GM12878 (cell line): ENCODE results near the gene KCNMB2. TPM values are rescaled to one million over a fixed set of nuclear protein-coding genes. Genes with fewer than 3 reads are reported as not detected.

Experiments
- ATAC-seq: fragments of 200-7000 bp; cut with Tn5 transposase; 3 replicates; pipeline ENCODE4 v1.9.1; 2020; ENCODE audit warnings: mild to moderate bottlenecking, moderate library complexity
- BruUV-seq: library from RNA; stranded (reverse); fragments of 400-500 nt; replicated peaks from 2 replicates; lab custom pipeline; 2021; lab: Mats Ljungman, UMichigan
- CTCF ChIA-PET: fragments of 300-600 bp; sonication (Branson Sonifier 250); formaldehyde crosslinking; extraction: SDS; loops from one replicate; lab custom pipeline; 2021; ENCODE audit warnings: inconsistent platforms; lab: Yijun Ruan, JAX
- POLR2A ChIA-PET: fragments of 350-600 bp; formaldehyde crosslinking; extraction: SDS; loops from one replicate; lab custom pipeline; 2021; ENCODE audit warnings: inconsistent platforms; lab: Charles Lee
- RAD21 ChIA-PET: fragments of 300-600 bp; sonication (Branson Sonifier 250); formaldehyde crosslinking; loops from one replicate; lab custom pipeline; 2023; ENCODE audit warnings: antibody characterized with exemption; ENCODE audit not compliant: unreplicated experiment; lab: Charles Lee
- SMC1A ChIA-PET: fragments of 300-600 bp; sonication (Branson Sonifier 250); formaldehyde crosslinking; loops from one replicate; lab custom pipeline; 2023; ENCODE audit not compliant: unreplicated experiment, uncharacterized antibody; lab: Charles Lee
- DNase-seq: peaks from one replicate; pipeline ENCODE4 v3.0.0-alpha.2; 2011; ENCODE audit warnings: low read depth, low spot score
- FAIRE-seq: peaks from 3 replicates; lab custom pipeline; 2011; peaks lifted over from hg19 to GRCh38; lab: Jason Lieb, UNC
- H2AFZ ChIP-seq: 2 replicates; pipeline ENCODE4 v1.6.0; 2011; ENCODE audit warnings: low read depth, low read length, control low read depth; ENCODE audit not compliant: control insufficient read depth
- H3K27ac ChIP-seq: 2 replicates; pipeline ENCODE4 v1.5.1; 2011; ENCODE audit warnings: control low read depth; ENCODE audit not compliant: control insufficient read depth, insufficient read depth
- H3K27me3 ChIP-seq, 2 experiments: replicated peaks in 1 of 2; 2 replicates each; pipeline versions ENCODE4 v1.6.0 to v1.6.1; 2011; ENCODE audit warnings: low read length in 1 of 2; ENCODE audit not compliant: control insufficient read depth in 2 of 2, insufficient read depth in 2 of 2
- H3K36me3 ChIP-seq, 2 experiments: 2 replicates each; pipeline ENCODE4 v1.5.1; 2011; ENCODE audit warnings: low read length in 1 of 2; ENCODE audit not compliant: control insufficient read depth in 2 of 2, insufficient read depth in 2 of 2
- H3K4me1 ChIP-seq: 2 replicates; pipeline ENCODE4 v1.6.1; 2011; ENCODE audit warnings: mild to moderate bottlenecking, low read length, moderate library complexity, mixed read lengths; ENCODE audit not compliant: control insufficient read depth, insufficient read depth
- H3K4me2 ChIP-seq: 2 replicates; pipeline ENCODE4 v1.6.0; 2011; ENCODE audit warnings: control low read depth; ENCODE audit not compliant: control insufficient read depth, insufficient read depth
- H3K4me3 ChIP-seq: fragments of 200-600 bp; sonication (generic); 2 replicates; pipeline ENCODE4 v1.5.1; 2016
- H3K79me2 ChIP-seq: 2 replicates; pipeline ENCODE4 v1.6.0; 2011; ENCODE audit warnings: low read length; ENCODE audit not compliant: control insufficient read depth, insufficient read depth
- H3K9ac ChIP-seq: 2 replicates; pipeline ENCODE4 v1.8.0; 2011; ENCODE audit warnings: low read length, control low read depth, mixed read lengths; ENCODE audit not compliant: control insufficient read depth, insufficient read depth
- H3K9me3 ChIP-seq: replicated peaks from 3 replicates; pipeline ENCODE4 v1.5.1; 2011; ENCODE audit warnings: mild to moderate bottlenecking, low read length; ENCODE audit not compliant: control insufficient read depth, insufficient read depth
- H4K20me1 ChIP-seq: 2 replicates; pipeline ENCODE4 v1.6.0; 2011; ENCODE audit not compliant: control insufficient read depth, insufficient read depth
- BHLHE40 ChIP-seq, 2 experiments: fragments of 450-650 bp in 1 of 2; IDR thresholded peaks; 2 replicates each; pipeline ENCODE4 v1.6.1; 2011 to 2017; ENCODE audit warnings: low read depth in 2 of 2, borderline replicate concordance in 1 of 2, improper control_type of control experiment in 1 of 2, low read length in 1 of 2, mild to moderate bottlenecking in 1 of 2
- BMI1 ChIP-seq: fragments of 450-650 bp; IDR thresholded peaks from 2 replicates; pipeline ENCODE4 v1.6.1; 2016; ENCODE audit warnings: mild to moderate bottlenecking, moderate library complexity, borderline replicate concordance
- CHD2 ChIP-seq: IDR thresholded peaks from 2 replicates; pipeline ENCODE4 v1.6.1; 2011; ENCODE audit warnings: low read depth, low read length, improper control_type of control experiment, borderline replicate concordance
- RAD51 ChIP-seq: fragments of 450-650 bp; IDR thresholded peaks from 2 replicates; pipeline ENCODE4 v1.6.1; 2016; ENCODE audit warnings: moderate library complexity, mild to moderate bottlenecking, inconsistent platforms
- SUPT20H ChIP-seq: IDR thresholded peaks from 2 replicates; pipeline ENCODE4 v1.6.1; 2011; ENCODE audit warnings: low read depth, mild to moderate bottlenecking, low read length, moderate library complexity, borderline replicate concordance; ENCODE audit not compliant: control insufficient read depth
- in situ Hi-C: fragments of 300-500 bp; cut with MboI; formaldehyde crosslinking; loops from 9 replicates; pipeline ENCODE4 v1.14.3; 2018; ENCODE audit warnings: mixed read lengths
- intact Hi-C: fragments of 100-400 bp; cut with micrococcal nuclease; formaldehyde crosslinking; loops from one replicate; pipeline ENCODE4 v1.14.2; 2022; ENCODE audit not compliant: unreplicated experiment
- polyA plus RNA-seq, 11 experiments: library from polyadenylated mRNA; depleted of rRNA in 4 of 11; unstranded in 6 of 11; stranded (reverse) in 5 of 11; fragments of >200 nt; fragmentation: Nextera tagmentation in 4 of 11; fragmentation: Illumina TruSeq in 1 of 11; extraction: Ambion mirVana in 4 of 11; extraction: Trizol in 1 of 11; gene quantifications; 1 replicate in 1 of 11; 2 replicates in 10 of 11; pipeline versions ENCODE4 v1.2.1 to v1.2.3, GENCODE V29; 2011 to 2016; ENCODE audit warnings: inconsistent platforms in 2 of 11, missing spikeins in 2 of 11, low read depth in 1 of 11
- total RNA-seq, 4 experiments: library from RNA; depleted of rRNA in 3 of 4; stranded (reverse); fragments of >200 nt in 3 of 4; fragmentation: Illumina TruSeq in 1 of 4; extraction: Trizol in 1 of 4; gene quantifications; 2 replicates each; pipeline versions ENCODE4 v1.2.1 to v1.2.3, GENCODE V29; 2013 to 2021
- TF ChIP-seq, protein P1 (sequence below): fragments of 450-650 bp; formaldehyde crosslinking; IDR thresholded peaks from 2 replicates; pipeline ENCODE4 v1.4.0; 2022; ENCODE audit warnings: mild to moderate bottlenecking, moderate library complexity
- TF ChIP-seq, protein P2 (sequence below): IDR thresholded peaks from 2 replicates; pipeline ENCODE4 v1.6.1; 2012; ENCODE audit warnings: low read depth, low read length, improper control_type of control experiment
- TF ChIP-seq, protein P3 (sequence below): fragments of 450-650 bp; IDR thresholded peaks from 2 replicates; pipeline ENCODE4 v1.6.1; 2018; ENCODE audit warnings: borderline replicate concordance, mild to moderate bottlenecking; ENCODE audit not compliant: partially characterized antibody

KCNMB2 gene
- total and polyA plus RNA-seq, 10 of the 15 experiments (the other 5 are each of a cell fraction or from before 2014, with no cell fraction given) = 0.22 to 18.8 (median 11.0) TPM

DNA sequence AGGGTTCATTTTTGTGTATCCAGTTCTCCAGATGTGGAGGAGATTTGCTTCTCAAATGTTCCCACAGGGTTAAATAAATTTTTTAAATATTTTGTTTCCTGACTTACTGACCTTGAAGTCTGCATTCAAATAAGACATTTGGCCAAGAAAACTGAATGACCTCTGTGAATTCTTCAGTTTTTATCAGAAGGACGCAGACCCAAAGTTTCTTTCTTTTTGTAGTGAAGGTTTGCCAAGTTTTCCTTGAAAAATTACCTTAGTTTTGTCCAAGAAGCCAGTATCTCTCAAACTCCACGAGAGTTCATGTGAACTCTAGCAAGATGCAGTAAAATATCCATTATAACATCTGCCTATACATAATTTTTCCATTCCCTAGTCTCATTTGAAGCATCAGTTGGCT lies 332.4 kb downstream of the KCNMB2 start (continued):
- TF ChIP-seq, protein P1, sequence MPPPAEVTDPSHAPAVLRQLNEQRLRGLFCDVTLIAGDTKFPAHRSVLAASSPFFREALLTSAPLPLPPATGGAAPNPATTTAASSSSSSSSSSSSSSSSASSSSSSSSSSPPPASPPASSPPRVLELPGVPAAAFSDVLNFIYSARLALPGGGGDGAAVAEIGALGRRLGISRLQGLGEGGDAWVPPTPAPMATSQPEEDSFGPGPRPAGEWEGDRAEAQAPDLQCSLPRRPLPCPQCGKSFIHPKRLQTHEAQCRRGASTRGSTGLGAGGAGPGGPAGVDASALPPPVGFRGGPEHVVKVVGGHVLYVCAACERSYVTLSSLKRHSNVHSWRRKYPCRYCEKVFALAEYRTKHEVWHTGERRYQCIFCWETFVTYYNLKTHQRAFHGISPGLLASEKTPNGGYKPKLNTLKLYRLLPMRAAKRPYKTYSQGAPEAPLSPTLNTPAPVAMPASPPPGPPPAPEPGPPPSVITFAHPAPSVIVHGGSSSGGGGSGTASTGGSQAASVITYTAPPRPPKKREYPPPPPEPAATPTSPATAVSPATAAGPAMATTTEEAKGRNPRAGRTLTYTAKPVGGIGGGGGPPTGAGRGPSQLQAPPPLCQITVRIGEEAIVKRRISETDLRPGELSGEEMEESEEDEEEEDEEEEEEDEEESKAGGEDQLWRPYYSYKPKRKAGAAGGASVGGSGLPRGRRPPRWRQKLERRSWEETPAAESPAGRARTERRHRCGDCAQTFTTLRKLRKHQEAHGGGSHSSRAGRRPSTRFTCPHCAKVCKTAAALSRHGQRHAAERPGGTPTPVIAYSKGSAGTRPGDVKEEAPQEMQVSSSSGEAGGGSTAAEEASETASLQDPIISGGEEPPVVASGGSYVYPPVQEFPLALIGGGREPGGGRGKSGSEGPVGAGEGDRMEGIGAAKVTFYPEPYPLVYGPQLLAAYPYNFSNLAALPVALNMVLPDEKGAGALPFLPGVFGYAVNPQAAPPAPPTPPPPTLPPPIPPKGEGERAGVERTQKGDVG (CRISPR knock-in tag) = no peak
- TF ChIP-seq, protein P2, sequence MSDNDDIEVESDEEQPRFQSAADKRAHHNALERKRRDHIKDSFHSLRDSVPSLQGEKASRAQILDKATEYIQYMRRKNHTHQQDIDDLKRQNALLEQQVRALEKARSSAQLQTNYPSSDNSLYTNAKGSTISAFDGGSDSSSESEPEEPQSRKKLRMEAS = no peak
- no peak for TF ChIP-seq CHD2
- TF ChIP-seq BMI1 = no peak

DNA sequence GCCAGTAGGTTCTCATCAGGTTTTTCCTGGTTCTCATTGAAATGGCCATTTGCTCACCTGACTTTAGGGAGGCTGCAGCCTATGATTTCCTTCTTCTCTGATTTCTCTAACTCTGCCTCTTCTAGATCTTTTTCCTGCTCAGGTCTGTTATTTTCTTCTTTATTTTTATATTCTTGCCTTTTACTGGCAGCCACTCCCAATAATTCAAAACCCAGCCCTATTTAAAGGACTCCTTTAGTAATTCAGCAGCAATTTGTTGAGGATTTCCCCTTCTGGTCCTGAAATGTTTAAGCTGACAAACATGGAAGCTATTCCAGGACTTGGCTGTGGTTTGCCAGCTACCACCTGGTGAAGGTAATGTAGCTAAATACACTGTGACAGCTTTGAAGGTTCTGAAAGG lies 333.8 kb downstream of the KCNMB2 start:
- no peaks in the 10 kb centered on the region for H3K79me2 ChIP-seq
- in situ Hi-C loops (no loop called here), intact Hi-C loops (no loop called here)
- DNase-seq (no peak), FAIRE-seq (no peak), ATAC-seq (no peak)
- H2AFZ ChIP-seq = no peak overlapping the region
- H3K4me2 ChIP-seq = no peak overlapping the region
- H4K20me1 ChIP-seq = no peaks in the 10 kb centered on the region
- no peak overlapping the region for H3K4me3 ChIP-seq
- no peaks in the 10 kb centered on the region for H3K4me1 ChIP-seq
- POLR2A ChIA-PET = interaction anchor here (0.6 kb wide), 1 partner anchor 32 kb away, joined by 3 read pairs; no protein-coding TSS in a partner anchor
- SMC1A ChIA-PET = interaction anchor here (0.6 kb wide), 1 partner anchor 1237 kb away, joined by 3 read pairs; no protein-coding TSS in a partner anchor
- H3K36me3 ChIP-seq = no peaks in the 10 kb centered on the region
- TF ChIP-seq, protein P3, sequence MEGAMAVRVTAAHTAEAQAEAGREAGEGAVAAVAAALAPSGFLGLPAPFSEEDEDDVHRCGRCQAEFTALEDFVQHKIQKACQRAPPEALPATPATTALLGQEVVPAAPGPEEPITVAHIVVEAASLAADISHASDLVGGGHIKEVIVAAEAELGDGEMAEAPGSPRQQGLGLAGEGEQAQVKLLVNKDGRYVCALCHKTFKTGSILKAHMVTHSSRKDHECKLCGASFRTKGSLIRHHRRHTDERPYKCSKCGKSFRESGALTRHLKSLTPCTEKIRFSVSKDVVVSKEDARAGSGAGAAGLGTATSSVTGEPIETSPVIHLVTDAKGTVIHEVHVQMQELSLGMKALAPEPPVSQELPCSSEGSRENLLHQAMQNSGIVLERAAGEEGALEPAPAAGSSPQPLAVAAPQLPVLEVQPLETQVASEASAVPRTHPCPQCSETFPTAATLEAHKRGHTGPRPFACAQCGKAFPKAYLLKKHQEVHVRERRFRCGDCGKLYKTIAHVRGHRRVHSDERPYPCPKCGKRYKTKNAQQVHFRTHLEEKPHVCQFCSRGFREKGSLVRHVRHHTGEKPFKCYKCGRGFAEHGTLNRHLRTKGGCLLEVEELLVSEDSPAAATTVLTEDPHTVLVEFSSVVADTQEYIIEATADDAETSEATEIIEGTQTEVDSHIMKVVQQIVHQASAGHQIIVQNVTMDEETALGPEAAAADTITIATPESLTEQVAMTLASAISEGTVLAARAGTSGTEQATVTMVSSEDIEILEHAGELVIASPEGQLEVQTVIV = no peak
- TF ChIP-seq SUPT20H (no peak), BHLHE40 (IDR thresholded peaks at IDR 0.05; ENCODE audit: borderline replicate concordance in 1 of 2, low read depth in 2 of 2, low read length in 1 of 2) (no peak), RAD51 (no peak)
- no peak overlapping the region for H3K27ac ChIP-seq
- no peak overlapping the region for H3K9ac ChIP-seq
- CTCF ChIA-PET = interaction anchor here (1.1 to 2.1 kb wide), 2 partner anchors 13 to 20 kb away, joined by 3 to 5 read pairs; no protein-coding TSS in a partner anchor
- H3K9me3 ChIP-seq = no peaks in the 10 kb centered on the region; the same call in 2 of the 3 replicates
- BruUV-seq = no TSS peak
- RAD21 ChIA-PET = no interaction called here
- H3K27me3 ChIP-seq = no peaks in the 10 kb centered on the region
